Loucy (cell line): ENCODE data around the gene THY1.

Experiments
- H2AFZ ChIP-seq: fragments of 200-600 bp; sonication (generic); 2 replicates; pipeline ENCODE4 v1.6.0; 2016; ENCODE audit warnings: antibody characterized with exemption, mild to moderate bottlenecking, low read length, moderate library complexity
- H3F3A ChIP-seq: fragments of 200-600 bp; 2 replicates; pipeline ENCODE4 v1.6.0; 2016; ENCODE audit warnings: antibody characterized with exemption, low read depth, mild to moderate bottlenecking
- H3K27me3 ChIP-seq: fragments of 200-600 bp; sonication (generic); 2 replicates; pipeline ENCODE4 v1.6.1; 2014; ENCODE audit warnings: low read length, mild to moderate bottlenecking; ENCODE audit not compliant: insufficient read depth, poor library complexity, severe bottlenecking
- H3K36me3 ChIP-seq: fragments of 200-600 bp; sonication (generic); 2 replicates; pipeline ENCODE4 v1.6.1; 2016; ENCODE audit warnings: low read length; ENCODE audit not compliant: insufficient read depth
- H3K4me1 ChIP-seq: fragments of 200-600 bp; sonication (generic); 2 replicates; pipeline ENCODE4 v1.5.1; 2014; ENCODE audit warnings: low read length, mild to moderate bottlenecking; ENCODE audit not compliant: insufficient read depth, poor library complexity, severe bottlenecking
- H3K4me2 ChIP-seq: fragments of 200-600 bp; sonication (generic); 2 replicates; pipeline ENCODE4 v1.6.0; 2014; ENCODE audit warnings: antibody characterized with exemption, low read length, low read depth, mild to moderate bottlenecking; ENCODE audit not compliant: poor library complexity, severe bottlenecking
- H3K4me3 ChIP-seq: fragments of 200-600 bp; sonication (generic); 2 replicates; pipeline ENCODE4 v1.5.1; 2014; ENCODE audit warnings: low read length, mild to moderate bottlenecking, mixed read lengths; ENCODE audit not compliant: poor library complexity, severe bottlenecking
- H3K79me2 ChIP-seq: fragments of 200-600 bp; sonication (generic); 2 replicates; pipeline ENCODE4 v1.6.1; 2014; ENCODE audit warnings: low read length; ENCODE audit not compliant: insufficient read depth
- H3K9ac ChIP-seq: fragments of 200-600 bp; sonication (generic); 2 replicates; pipeline ENCODE4 v1.6.0; 2014; ENCODE audit warnings: mild to moderate bottlenecking, low read depth, low read length, moderate library complexity; ENCODE audit not compliant: poor library complexity, severe bottlenecking
- H3K9me2 ChIP-seq: fragments of 200-600 bp; sonication (generic); replicated peaks from 2 replicates; pipeline ENCODE4 v1.6.1; 2016; ENCODE audit warnings: low read depth, low read length, mixed read lengths
- H3K9me3 ChIP-seq: fragments of 200-600 bp; sonication (generic); 2 replicates; pipeline ENCODE4 v1.6.1; 2014; ENCODE audit warnings: mild to moderate bottlenecking, antibody characterized with exemption, low read length, low read depth; ENCODE audit not compliant: insufficient read depth
- H4K20me1 ChIP-seq: fragments of 200-600 bp; sonication (generic); 2 replicates; pipeline ENCODE4 v1.6.0; 2014; ENCODE audit warnings: antibody characterized with exemption, low read length, mild to moderate bottlenecking; ENCODE audit not compliant: insufficient read depth, poor library complexity, severe bottlenecking
- EZH2phosphoT487 ChIP-seq: fragments of 200-600 bp; IDR thresholded peaks from 2 replicates; pipeline ENCODE4 v1.6.1; 2018; ENCODE audit warnings: antibody characterized with exemption, mild to moderate bottlenecking, moderate library complexity, borderline replicate concordance
- TF ChIP-seq, protein P1 (sequence below): fragments of 200-600 bp; sonication (generic); conservative IDR thresholded peaks from 2 replicates; pipeline ENCODE4 v1.5.1; 2014; ENCODE audit warnings: mild to moderate bottlenecking, antibody characterized with exemption, low read length

THY1 gene

DNA sequence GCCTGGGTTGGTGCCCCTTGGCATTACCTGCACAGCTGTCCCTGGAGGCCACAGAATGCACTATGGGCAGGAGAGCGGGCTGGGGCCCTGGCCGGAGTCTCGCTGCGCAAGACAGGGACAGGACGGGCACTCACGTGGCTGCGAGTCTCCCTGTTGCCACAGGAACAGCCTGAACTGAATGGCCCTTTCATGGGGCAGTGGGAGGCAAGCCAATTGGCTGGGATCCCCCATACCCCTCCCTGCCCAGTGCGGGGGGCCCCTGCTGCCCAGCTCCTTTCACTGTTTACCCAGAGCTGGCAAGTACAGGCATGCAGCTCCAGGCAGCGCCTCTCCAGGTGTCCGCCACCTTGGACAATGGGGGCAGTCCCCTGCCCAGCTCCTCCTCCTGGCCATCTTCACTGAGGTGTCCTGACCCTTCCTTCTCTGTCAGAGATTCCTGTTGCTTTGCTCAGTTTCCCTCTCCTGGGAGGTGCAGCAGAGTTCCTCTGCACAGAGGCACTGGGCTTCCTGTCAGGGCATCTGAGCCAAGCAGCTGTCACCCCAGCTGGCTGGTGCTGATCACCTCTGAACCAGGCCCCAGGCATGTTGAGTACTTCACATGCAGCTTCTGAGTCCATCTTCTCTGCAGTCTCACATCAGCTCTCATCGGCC, 46.6 kb downstream of the THY1 start:
- Histone ChIP-seq H3K4me3 (no peak overlapping the region), H3K4me2 (no peak overlapping the region), H3K4me1 (peaks cover 30% of the 10 kb centered on the region), H3K79me2 (no peaks in the 10 kb centered on the region), H2AFZ (no peak overlapping the region), H4K20me1 (no peaks in the 10 kb centered on the region), H3K9ac (peak overlapping the region; percentile 46), H3F3A (no peaks in the 10 kb centered on the region), H3K9me3 (no peaks in the 10 kb centered on the region), H3K27me3 (no peaks in the 10 kb centered on the region), H3K9me2 (no peaks in the 10 kb centered on the region), H3K36me3 (no peaks in the 10 kb centered on the region)
- TF ChIP-seq, protein P1, sequence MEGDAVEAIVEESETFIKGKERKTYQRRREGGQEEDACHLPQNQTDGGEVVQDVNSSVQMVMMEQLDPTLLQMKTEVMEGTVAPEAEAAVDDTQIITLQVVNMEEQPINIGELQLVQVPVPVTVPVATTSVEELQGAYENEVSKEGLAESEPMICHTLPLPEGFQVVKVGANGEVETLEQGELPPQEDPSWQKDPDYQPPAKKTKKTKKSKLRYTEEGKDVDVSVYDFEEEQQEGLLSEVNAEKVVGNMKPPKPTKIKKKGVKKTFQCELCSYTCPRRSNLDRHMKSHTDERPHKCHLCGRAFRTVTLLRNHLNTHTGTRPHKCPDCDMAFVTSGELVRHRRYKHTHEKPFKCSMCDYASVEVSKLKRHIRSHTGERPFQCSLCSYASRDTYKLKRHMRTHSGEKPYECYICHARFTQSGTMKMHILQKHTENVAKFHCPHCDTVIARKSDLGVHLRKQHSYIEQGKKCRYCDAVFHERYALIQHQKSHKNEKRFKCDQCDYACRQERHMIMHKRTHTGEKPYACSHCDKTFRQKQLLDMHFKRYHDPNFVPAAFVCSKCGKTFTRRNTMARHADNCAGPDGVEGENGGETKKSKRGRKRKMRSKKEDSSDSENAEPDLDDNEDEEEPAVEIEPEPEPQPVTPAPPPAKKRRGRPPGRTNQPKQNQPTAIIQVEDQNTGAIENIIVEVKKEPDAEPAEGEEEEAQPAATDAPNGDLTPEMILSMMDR = no peak
- TF ChIP-seq EZH2phosphoT487 = no peak

DNA sequence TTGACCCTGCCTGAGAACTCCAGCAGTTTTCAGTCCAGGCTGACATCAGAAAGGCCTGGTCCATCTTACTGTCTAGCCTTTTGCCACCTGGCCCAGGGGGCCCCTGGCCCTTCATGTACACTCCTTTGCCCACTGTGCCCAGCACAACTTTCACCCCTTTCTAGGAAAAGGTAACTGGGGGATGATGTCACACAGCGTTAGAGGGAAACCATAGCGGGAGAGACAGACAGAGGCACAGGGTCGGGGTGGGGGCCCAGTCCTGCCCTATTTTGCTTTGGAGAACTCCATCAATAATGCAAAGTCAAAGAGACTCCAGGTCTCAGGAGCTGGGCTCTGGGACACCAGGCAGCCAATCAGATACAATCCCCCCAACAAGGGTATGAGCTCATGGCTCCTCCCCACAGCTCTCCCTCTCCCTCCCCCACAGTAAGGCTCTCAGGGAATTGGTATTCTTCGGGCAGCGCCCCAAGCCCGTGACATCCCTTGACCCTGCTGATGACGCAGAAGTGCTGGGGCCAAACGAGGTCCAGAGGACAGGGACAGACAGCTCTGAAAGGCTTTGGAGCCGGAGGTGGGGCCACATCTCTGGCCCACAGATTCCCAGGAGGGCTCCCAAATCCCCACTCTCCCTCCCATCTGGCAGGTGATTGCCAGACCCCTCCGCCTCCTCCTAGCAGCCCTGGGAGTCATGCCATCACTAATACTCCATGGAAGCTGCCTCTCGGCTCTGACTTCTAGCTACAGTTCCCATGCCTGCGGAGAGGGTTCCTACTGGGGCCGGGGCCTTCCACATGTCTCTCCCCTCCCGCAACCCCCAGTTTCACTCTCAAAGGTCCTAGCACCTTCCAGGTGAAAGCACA, 47.4 kb downstream of the THY1 start:
- Histone ChIP-seq H3K4me3 (no peak overlapping the region), H2AFZ (no peak overlapping the region), H4K20me1 (no peaks in the 10 kb centered on the region), H3K9me2 (no peaks in the 10 kb centered on the region), H3F3A (no peaks in the 10 kb centered on the region), H3K79me2 (no peaks in the 10 kb centered on the region), H3K4me2 (no peak overlapping the region), H3K4me1 (peaks cover 25% of the 10 kb centered on the region), H3K9ac (peak overlapping the region; percentile 46), H3K27me3 (no peaks in the 10 kb centered on the region), H3K36me3 (no peaks in the 10 kb centered on the region), H3K9me3 (no peaks in the 10 kb centered on the region)
- TF ChIP-seq, protein P1 = no peak
- TF ChIP-seq EZH2phosphoT487 = no peak

DNA sequence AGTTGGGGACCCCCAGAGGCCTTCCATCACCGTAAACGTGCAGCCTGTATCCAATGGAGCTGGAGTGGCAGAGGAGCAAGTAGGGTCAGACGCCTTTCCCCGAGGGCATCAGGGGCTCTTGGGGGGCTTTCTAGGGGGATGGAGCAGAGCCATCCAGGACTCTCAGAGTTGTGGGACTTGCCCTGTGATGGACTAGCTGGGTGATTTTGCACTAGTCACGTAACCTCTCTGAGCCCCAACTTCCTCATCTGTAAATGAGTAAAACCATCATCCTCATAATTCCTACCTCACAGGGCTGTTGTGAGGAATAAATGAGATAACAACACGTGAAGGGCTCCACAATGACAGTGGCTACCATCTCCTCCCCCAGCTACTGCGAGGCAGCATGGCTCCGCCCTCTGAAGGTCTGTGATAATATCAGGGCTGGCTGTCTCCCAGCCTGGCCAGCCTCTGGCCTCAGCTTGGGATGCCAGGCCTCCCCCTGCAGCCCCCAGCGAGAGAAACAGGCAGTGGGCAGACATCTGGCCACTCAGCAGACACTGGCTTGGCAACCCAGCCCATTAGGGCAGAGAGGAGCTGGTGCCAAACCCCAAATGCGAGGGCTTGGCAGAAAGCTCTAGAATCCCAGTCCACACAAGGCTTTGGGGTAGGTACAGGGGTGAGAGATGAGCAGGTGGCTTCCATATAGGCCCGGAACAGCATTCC, 48.2 kb downstream of the THY1 start:
- no peak overlapping the region for H2AFZ ChIP-seq
- H3K36me3 ChIP-seq = no peaks in the 10 kb centered on the region
- no peaks in the 10 kb centered on the region for H3K9me3 ChIP-seq
- H3F3A ChIP-seq = no peaks in the 10 kb centered on the region
- H3K4me3 ChIP-seq = no peak overlapping the region
- H3K4me2 ChIP-seq = no peak overlapping the region
- TF ChIP-seq, protein P1 = no peak
- TF ChIP-seq EZH2phosphoT487 = no peak
- H3K79me2 ChIP-seq = no peaks in the 10 kb centered on the region
- no peaks in the 10 kb centered on the region for H4K20me1 ChIP-seq
- peaks cover 28% of the 10 kb centered on the region for H3K4me1 ChIP-seq
- H3K9me2 ChIP-seq = no peaks in the 10 kb centered on the region
- H3K27me3 ChIP-seq = no peaks in the 10 kb centered on the region
- no peak overlapping the region for H3K9ac ChIP-seq
